ENCODE results near the gene CLIP4.

CLIP4 gene

GRCh38 chr2:29226808-29227207 is 111.6 kb downstream of the CLIP4 start:
- no peak overlapping the region for H3K27ac ChIP-seq
- H3K4me1 ChIP-seq, result peaks cover 0 to 17% (median 0%) of the 10 kb centered on the region in 4 donors
- no peak overlapping the region for H3K4me3 ChIP-seq
- intact Hi-C loops (cut with DNase I; ENCODE audit: low total_unique reads), result no loop called here
- TF ChIP-seq, protein P1, sequence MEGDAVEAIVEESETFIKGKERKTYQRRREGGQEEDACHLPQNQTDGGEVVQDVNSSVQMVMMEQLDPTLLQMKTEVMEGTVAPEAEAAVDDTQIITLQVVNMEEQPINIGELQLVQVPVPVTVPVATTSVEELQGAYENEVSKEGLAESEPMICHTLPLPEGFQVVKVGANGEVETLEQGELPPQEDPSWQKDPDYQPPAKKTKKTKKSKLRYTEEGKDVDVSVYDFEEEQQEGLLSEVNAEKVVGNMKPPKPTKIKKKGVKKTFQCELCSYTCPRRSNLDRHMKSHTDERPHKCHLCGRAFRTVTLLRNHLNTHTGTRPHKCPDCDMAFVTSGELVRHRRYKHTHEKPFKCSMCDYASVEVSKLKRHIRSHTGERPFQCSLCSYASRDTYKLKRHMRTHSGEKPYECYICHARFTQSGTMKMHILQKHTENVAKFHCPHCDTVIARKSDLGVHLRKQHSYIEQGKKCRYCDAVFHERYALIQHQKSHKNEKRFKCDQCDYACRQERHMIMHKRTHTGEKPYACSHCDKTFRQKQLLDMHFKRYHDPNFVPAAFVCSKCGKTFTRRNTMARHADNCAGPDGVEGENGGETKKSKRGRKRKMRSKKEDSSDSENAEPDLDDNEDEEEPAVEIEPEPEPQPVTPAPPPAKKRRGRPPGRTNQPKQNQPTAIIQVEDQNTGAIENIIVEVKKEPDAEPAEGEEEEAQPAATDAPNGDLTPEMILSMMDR (IDR thresholded peaks at IDR 0.05), result no peak
- peaks cover 0 to 39% of the 10 kb centered on the region in 2 donors for H3K27me3 ChIP-seq
- no peaks in the 10 kb centered on the region for H3K36me3 ChIP-seq
- DNase-seq, result peak in 1 of 2 donors; percentile 29
- H3K9me3 ChIP-seq, result no peaks in the 10 kb centered on the region

DNA sequence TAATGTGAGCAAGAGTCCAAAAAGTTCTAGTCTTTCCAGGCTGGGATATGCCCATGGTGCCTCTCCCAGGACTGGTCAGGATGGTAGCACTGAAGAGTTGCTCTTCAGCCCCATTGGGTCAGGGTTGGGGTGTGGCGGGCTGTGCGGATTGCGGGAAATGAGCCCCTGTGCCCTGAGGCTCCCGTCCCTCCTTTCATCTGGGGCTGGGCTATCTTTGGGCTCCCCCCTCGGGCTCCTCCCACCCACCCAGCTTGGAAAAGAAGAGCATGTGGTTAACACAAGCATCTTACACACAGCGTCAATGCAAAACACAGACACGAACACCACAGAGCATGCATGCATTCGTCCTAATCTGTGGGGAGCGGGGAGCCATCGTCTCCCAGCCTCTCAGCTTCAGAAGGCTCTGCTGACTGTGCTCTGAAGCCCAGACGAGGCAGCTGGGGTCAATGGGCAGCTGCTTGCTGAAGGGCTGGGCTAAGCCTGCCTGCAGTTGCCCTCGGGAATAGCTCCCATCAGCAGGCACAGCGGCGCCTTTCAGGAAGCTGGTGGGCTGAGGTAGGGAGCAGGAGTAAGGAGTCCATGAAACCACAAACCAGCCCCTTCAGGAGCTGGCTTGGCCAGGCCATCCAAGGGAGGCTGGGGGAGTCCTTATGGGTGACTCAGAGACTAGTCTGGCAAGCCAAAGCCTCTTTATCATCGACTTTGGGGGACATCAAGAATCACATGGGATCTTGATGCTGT is 112.9 kb downstream of the CLIP4 start:
- Histone ChIP-seq H3K4me1 (peaks cover 0 to 16% (median 0%) of the 10 kb centered on the region in 4 donors), H3K27me3 (peaks cover 0 to 39% of the 10 kb centered on the region in 2 donors), H3K36me3 (no peaks in the 10 kb centered on the region), H3K9me3 (no peaks in the 10 kb centered on the region), H3K4me3 (no peak overlapping the region), H3K27ac (no peak overlapping the region)
- no peak for DNase-seq
- TF ChIP-seq, protein P1 (IDR thresholded peaks at IDR 0.05), result no peak
- intact Hi-C loops (cut with DNase I; ENCODE audit: low total_unique reads), result no loop called here

DNA sequence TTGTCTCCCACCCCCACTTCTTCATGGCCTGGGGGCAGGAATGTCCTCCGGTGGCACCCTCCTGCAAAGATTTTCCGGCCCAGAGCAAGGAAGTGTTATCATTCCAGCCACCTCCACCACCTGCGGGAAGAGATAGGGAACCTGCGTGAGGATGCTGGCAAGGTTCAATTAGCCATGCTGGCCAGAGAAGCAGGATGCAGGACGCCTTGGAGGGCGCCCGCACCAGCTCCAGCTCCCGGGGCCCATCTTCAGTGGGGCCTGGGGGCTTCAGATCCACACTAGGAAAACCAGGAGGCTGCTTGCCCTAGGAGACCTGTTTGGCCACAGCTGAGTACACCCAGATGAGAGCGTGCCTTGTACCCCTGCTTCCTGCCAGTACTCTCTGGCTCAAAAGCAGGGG is 113.7 kb downstream of the CLIP4 start:
- H3K9me3 ChIP-seq, result no peaks in the 10 kb centered on the region
- TF ChIP-seq, protein P1 (IDR thresholded peaks at IDR 0.05), result no peak
- intact Hi-C loops (cut with DNase I; ENCODE audit: low total_unique reads), result no loop called here

DNA sequence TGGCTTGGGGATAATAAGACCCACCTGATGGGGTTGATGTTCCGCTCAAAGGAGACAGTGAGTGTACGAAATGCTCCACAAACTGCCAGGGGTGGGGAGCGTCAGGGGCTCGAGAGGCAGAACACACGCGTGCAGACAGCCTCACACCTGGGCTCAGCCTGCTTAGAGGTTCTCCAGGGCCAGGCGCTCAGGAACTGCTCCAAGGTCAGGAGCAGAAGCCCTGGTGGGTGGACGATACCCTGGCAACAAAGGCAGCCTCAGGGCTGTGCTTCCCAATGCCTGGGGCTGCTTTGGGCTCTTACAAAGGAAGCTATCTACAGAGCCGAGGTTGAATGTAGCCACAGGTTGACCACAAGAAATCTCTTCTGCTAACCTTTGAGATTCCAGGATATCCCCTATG is 114.4 kb downstream of the CLIP4 start:
- TF ChIP-seq, protein P1 (IDR thresholded peaks at IDR 0.05), result no peak
- H3K4me3 ChIP-seq, result no peak overlapping the region
- H3K27ac ChIP-seq, result no peak overlapping the region
- no peak for DNase-seq
- no peaks in the 10 kb centered on the region for H3K9me3 ChIP-seq
- intact Hi-C loops (cut with DNase I; ENCODE audit: low total_unique reads), result no loop called here
- H3K4me1 ChIP-seq, result peaks cover 0 to 1% (median 0%) of the 10 kb centered on the region in 4 donors
- peaks cover 0 to 39% of the 10 kb centered on the region in 2 donors for H3K27me3 ChIP-seq
- no peaks in the 10 kb centered on the region for H3K36me3 ChIP-seq

More for the DNA sequence above, 113.7 kb downstream of the CLIP4 start:
- no peak overlapping the region for H3K4me3 ChIP-seq
- H3K36me3 ChIP-seq, result no peaks in the 10 kb centered on the region
- DNase-seq, result no peak
- peaks cover 0 to 39% of the 10 kb centered on the region in 2 donors for H3K27me3 ChIP-seq
- peaks cover 0 to 7% (median 0%) of the 10 kb centered on the region in 4 donors for H3K4me1 ChIP-seq
- no peak overlapping the region for H3K27ac ChIP-seq

DNA sequence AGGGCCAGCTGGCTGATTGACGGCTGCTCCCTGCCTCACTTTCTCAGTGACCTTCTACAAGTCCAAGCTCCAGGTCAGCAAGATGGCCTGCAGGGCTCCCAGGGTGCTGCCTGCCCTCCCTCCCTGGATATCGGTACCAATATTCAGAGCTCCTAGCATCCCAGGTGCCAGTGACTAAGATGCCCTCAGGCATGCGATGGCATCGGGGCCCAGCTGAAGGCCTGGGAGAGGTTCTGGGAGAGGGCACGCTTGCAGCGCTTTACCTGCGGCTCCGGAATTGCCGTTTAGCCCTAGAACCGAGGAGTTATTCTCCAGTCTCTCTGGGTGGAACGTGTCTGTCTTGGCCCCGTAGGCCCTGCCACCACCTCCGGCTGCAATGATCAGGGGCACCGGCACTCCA is 116.8 kb downstream of the CLIP4 start:
- TF ChIP-seq, protein P1 (IDR thresholded peaks at IDR 0.05), result no peak
- no peaks in the 10 kb centered on the region for H3K36me3 ChIP-seq
- H3K27ac ChIP-seq, result no peak overlapping the region
- no peak overlapping the region for H3K4me3 ChIP-seq
- no peaks in the 10 kb centered on the region for H3K9me3 ChIP-seq
- DNase-seq, result no peak
- no peaks in the 10 kb centered on the region for H3K4me1 ChIP-seq
- peaks cover 0 to 21% of the 10 kb centered on the region in 2 donors for H3K27me3 ChIP-seq
- intact Hi-C loops (cut with DNase I; ENCODE audit: low total_unique reads), result no loop called here
